ENCODE measurements around the gene EFCC1.

EFCC1 gene

GRCh38 chr3:129015388-129016105, 14.4 kb downstream of the EFCC1 start:
- peak; percentile 27 for DNase-seq

GRCh38 chr3:129016356-129016719, 15.2 kb downstream of the EFCC1 start:
- DNase-seq = peak; percentile 51

GRCh38 chr3:129016720-129017483, 15.8 kb downstream of the EFCC1 start:
- DNase-seq = no peak

GRCh38 chr3:129017484-129017899, 16.4 kb downstream of the EFCC1 start:
- no peak for DNase-seq

- no peak for DNase-seq
Observed at GRCh38 chr3:129018271-129018670, 17.2 kb downstream of the EFCC1 start.

GRCh38 chr3:129018751-129019150, 17.6 kb downstream of the EFCC1 start:
- DNase-seq = no peak

GRCh38 chr3:129019266-129019665, 18.2 kb downstream of the EFCC1 start:
- DNase-seq = no peak

GRCh38 chr3:129020691-129021090, 19.6 kb downstream of the EFCC1 start:
- no peak for DNase-seq

GRCh38 chr3:129021140-129021551, 20.0 kb downstream of the EFCC1 start:
- no peak for DNase-seq

- no peak for DNase-seq
Observed at GRCh38 chr3:129022114-129023007, 21.3 kb downstream of the EFCC1 start.

- no peak for DNase-seq
Observed at GRCh38 chr3:129023008-129023358, 21.9 kb downstream of the EFCC1 start.

GRCh38 chr3:129023909-129024308, 22.8 kb downstream of the EFCC1 start:
- no peak for DNase-seq

- DNase-seq = no peak
Observed at GRCh38 chr3:129025108-129025507, 24.0 kb downstream of the EFCC1 start.

- no peak for DNase-seq
Observed at GRCh38 chr3:129025691-129026435, 24.8 kb downstream of the EFCC1 start.

GRCh38 chr3:129026728-129027543, 25.8 kb downstream of the EFCC1 start:
- peak; percentile 87 for DNase-seq

- no peak for DNase-seq
Observed at GRCh38 chr3:129027544-129027880, 26.4 kb downstream of the EFCC1 start.

GRCh38 chr3:129028866-129029265, 27.8 kb downstream of the EFCC1 start:
- no peak for DNase-seq

- no peak for DNase-seq
Observed at GRCh38 chr3:129030611-129031010, 29.5 kb downstream of the EFCC1 start.

- no peak for DNase-seq
Observed at GRCh38 chr3:129031476-129032215, 30.5 kb downstream of the EFCC1 start.

- DNase-seq = no peak
Observed at GRCh38 chr3:129032716-129033115, 31.6 kb downstream of the EFCC1 start.

- DNase-seq = no peak
Observed at GRCh38 chr3:129033151-129033550, 32.0 kb downstream of the EFCC1 start.

All from effector CD4-positive, alpha-beta T cell (primary cell).